ENCODE results near the gene JSRP1.

GRCh38 chr19:2271234-2272103 lies 15.3 kb upstream of the JSRP1 start:
- TF ChIP-seq, protein P1, sequence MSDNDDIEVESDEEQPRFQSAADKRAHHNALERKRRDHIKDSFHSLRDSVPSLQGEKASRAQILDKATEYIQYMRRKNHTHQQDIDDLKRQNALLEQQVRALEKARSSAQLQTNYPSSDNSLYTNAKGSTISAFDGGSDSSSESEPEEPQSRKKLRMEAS (IDR thresholded peaks at IDR 0.05), result no peak
- TF ChIP-seq CTCF (IDR thresholded peaks at IDR 0.05; ENCODE audit: low read depth, low read length, missing input control) (no peak), FOXA1 (IDR thresholded peaks at IDR 0.05) (no peak), JUND (IDR thresholded peaks at IDR 0.05) (no peak), GABPA (IDR thresholded peaks at IDR 0.05 in 1 of 2, conservative IDR thresholded peaks at IDR 0.05 in 1 of 2) (no peak), TAF1 (conservative IDR thresholded peaks at IDR 0.05) (no peak)
